GM21390 (cell line): ENCODE results near the gene DIAPH3.

ENCODE experiments used
- ATAC-seq: cut with Tn5 transposase; IDR thresholded peaks from one replicate; pipeline ENCODE4 v1.9.1; 2021; ENCODE audit not compliant: unreplicated experiment

The DIAPH3 gene

GRCh38 chr13:59684105-59684504 is 479.6 kb downstream of the DIAPH3 start:
- ATAC-seq: no peak

GRCh38 chr13:59681636-59682311 is 482.0 kb downstream of the DIAPH3 start:
- no peak for ATAC-seq

GRCh38 chr13:59680429-59681024 is 483.2 kb downstream of the DIAPH3 start:
- ATAC-seq: peak; percentile 42

- no peak for ATAC-seq
Measured at GRCh38 chr13:59679254-59679653, 484.5 kb downstream of the DIAPH3 start.

GRCh38 chr13:59677966-59678814 is 485.5 kb downstream of the DIAPH3 start:
- ATAC-seq: peak; percentile 69

- no peak for ATAC-seq
Measured at GRCh38 chr13:59677430-59677829, 486.3 kb downstream of the DIAPH3 start.

- no peak for ATAC-seq
Measured at GRCh38 chr13:59674616-59675015, 489.1 kb downstream of the DIAPH3 start.

DNA sequence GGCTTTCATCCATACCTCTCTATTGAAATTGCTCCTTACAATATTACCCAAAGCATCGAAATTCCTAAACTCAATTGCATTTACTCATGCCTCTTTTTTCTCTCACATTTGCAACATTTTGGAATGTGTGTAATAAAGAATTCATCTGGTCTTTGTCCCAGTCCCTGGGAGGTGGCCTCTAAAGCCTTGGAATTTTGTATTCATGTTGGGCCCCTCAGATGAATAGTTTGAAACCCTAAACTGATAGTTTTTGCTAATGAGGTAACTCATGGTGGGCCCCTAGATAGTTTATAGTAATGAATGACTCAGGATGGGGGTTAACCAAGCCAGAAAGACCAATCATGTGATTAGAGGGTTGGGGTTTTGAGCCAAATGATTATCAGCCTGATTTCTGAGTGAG is 490.4 kb downstream of the DIAPH3 start:
- ATAC-seq: no peak

DNA sequence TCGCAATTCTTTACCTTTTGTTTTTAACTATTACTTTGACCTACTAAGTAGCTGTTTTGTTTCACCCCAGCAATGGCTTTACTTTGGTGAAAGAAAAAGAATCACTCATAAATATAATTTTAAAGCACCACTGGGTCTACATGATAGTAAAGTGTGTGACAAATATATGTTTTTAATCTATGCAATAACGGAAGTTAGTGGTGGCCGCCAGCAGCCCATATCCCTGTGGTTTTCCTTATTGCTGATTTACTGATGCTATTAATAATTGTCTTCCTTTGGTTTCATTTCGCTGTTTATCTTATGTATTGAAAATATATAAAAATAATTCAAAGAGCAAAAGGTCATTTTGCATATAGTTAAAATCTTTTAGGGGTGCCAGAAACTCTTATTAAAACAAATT is 491.3 kb downstream of the DIAPH3 start:
- no peak for ATAC-seq

DNA sequence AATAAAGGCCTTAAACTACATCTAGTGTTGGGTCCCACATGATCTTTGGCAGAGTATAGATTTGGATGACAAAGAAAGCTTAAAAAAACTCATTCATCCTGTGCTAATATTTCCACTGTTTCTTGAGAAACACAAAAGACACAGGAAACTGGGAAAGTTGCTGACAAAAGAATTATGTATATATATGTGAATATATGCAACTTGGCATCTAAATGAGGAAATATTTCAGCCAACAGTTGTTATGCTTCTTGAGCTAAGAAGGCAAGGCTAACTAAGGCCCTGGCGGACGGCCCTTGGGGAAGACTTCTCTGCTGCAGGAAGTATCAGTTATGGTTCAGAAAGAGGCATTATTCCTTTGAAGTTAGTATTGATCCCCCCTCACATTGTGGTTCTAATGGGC is 491.8 kb downstream of the DIAPH3 start:
- ATAC-seq: no peak

- no peak for ATAC-seq
Measured at GRCh38 chr13:59666504-59666903, 497.2 kb downstream of the DIAPH3 start.

GRCh38 chr13:59665732-59666131 is 498.0 kb downstream of the DIAPH3 start:
- ATAC-seq: no peak

DNA sequence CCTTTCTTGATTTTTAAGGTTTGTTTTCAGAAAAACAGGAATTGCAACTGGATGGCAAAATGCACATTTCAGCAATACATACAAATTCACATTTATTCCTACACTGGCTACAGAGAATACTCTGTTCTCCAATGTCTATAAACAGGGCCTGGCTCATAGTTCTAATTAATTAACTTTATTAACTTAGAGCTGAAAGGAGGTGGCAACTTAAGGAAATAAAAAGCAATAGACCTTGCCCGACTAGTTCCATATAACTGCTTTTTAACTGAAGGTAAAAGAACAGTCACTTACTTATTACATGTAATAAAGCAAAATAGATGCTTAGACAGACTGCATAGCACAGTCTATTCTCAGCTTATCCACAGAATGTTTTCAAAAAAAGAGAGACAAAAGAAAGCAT is 498.5 kb downstream of the DIAPH3 start:
- no peak for ATAC-seq

GRCh38 chr13:59664586-59664985 is 499.1 kb downstream of the DIAPH3 start:
- no peak for ATAC-seq

- no peak for ATAC-seq
Measured at GRCh38 chr13:59663707-59664106, 500.0 kb downstream of the DIAPH3 start.

DNA sequence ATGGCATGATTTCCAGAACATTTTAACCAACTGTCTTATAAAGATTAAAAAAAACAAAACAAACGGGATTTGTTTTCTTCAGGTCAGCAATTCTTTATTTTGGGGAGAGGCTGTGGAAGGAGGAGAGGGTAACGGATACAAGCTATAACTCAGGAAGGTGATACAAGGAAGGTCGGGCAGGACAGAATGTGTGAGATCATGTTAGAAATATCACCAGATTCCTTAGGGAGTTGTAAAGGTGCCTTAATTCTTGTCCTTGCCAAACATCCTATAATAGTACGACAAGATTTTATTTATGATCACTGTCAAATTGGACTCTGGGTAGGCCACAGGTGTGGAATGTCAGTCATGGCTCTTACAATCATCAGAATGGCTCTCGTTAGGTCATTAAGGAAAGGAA is 503.1 kb downstream of the DIAPH3 start:
- no peak for ATAC-seq

DNA sequence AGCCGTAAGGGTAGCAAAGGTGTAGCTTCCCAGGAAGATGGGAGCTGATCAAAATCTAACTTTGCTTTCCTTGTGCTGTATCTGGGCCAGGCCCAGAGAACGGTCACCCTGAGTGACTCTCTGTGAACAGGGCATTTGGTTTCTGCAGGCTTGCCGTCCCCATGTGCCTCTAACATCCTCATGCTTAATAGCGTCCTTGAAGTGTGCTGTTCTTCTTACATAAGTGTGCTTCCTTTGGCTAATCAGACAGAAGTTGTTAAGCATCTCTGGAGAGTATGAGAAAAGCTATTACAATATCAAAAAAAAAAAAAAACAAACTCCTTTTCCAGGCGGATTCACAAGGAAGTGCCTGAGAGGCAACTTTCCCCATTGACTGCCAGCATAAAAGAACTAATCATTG is 503.7 kb downstream of the DIAPH3 start:
- ATAC-seq: no peak

DNA sequence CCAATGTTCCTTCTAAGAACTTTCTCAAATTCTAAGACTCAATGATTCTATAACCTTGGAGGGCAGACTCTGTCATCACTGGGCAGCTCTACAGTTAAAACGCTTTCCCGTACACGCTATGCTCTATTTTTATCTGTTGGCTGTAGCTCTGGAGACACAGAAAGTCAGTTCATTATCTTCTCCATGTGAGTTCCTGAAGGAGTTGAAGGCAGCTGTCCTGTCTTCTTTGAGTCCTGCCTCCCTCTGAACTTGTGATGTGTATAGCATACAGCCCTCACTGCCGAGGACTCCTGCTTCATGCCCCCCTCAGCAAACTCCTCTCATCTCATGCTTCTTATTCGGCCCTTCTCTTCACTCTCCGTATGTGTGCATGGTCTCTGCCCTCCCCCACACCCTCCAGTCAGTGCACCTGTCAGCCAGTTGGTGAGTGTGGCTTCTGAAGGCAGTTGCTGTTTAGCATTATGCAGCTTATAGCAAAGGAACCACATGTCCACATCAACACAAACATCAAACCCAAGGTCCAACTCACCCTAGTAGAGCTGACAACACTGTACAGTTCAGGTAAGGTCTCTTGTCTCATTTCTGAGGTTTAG is 504.9 kb downstream of the DIAPH3 start:
- ATAC-seq: no peak

GRCh38 chr13:59658027-59658737 is 505.5 kb downstream of the DIAPH3 start:
- no peak for ATAC-seq

DNA sequence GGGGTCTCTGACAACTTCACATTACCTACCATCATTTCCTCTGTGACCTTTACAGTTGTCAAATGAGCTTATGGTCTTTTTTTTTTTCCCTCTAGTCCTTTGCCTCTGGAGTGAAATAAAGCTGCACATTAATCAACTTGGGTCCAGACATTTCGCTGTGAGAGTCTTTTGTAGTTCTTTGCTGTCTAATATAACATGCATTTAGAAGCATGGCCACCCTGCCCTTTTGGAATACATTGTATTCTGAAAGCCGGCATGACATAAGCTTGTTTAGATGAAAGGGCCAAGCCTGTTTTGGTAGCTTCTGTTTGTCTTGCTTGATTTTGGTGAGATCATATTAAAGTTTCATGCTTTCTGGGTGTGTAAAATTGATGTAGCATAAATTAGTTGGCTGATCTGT is 509.8 kb downstream of the DIAPH3 start:
- no peak for ATAC-seq

DNA sequence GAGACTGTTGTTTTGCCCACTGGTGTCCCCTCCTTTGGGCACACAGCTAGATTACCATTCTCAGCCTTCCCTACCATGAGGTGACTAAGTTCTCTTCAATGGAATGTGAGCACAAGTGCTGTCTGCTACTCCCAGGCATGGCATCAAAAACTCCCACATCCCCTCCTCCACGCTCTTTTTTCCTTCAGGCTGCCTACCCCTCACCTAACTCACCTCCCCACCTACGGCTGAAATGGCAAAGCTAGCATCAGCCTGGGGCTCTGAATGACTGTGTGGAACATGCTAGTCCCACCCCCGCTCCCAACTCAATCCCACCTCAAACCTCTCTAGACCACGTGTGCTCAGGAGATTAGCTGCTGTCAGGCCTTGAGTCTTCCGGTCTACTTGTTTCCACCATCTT is 512.2 kb downstream of the DIAPH3 start:
- ATAC-seq: no peak
